Esophagus squamous epithelium (tissue), 5 donors: ENCODE results near the gene SULT1B1. TPM values are rescaled to one million over a fixed set of nuclear protein-coding genes. Genes with fewer than 3 reads are reported as not detected.

Source experiments
- DNase-seq: peaks from one replicate; lab custom pipeline; 2025; lab: John Stamatoyannopoulos, UW
- H3K27ac ChIP-seq, 4 donors: fragments of 200-600 bp; sonication (generic); one replicate each; pipeline ENCODE4 v1.5.1; 2016 to 2019; ENCODE audit warnings: mild to moderate bottlenecking in 1 of 4
- H3K27me3 ChIP-seq, 4 donors: fragments of 200-600 bp; sonication (generic); 1 replicate in 3 of 4; 2 replicates in 1 of 4; pipeline versions ENCODE4 v1.5.1 to v1.6.0; 2017 to 2021; ENCODE audit warnings: antibody characterized with exemption in 1 of 4
- H3K36me3 ChIP-seq, 3 donors: fragments of 200-600 bp; sonication (generic); one replicate each; pipeline ENCODE4 v1.5.1; 2016 to 2019
- H3K4me1 ChIP-seq, 3 donors: fragments of 200-600 bp; sonication (generic); one replicate each; pipeline ENCODE4 v1.5.1; 2017 to 2019
- H3K4me3 ChIP-seq, 4 donors: fragments of 200-600 bp; sonication (generic); 1 replicate in 3 of 4; 2 replicates in 1 of 4; pipeline ENCODE4 v1.5.1; 2016 to 2019; ENCODE audit warnings: mild to moderate bottlenecking in 2 of 4, moderate library complexity in 1 of 4
- H3K9me3 ChIP-seq, 3 donors: fragments of 200-600 bp; sonication (generic); one replicate each; pipeline ENCODE4 v1.5.1; 2016 to 2019
- POLR2A ChIP-seq, 4 donors: fragments of 450-650 bp; IDR thresholded peaks; one replicate each; pipeline ENCODE4 v1.6.1; 2017; ENCODE audit warnings: antibody characterized with exemption in 4 of 4, mild to moderate bottlenecking in 4 of 4, moderate library complexity in 3 of 4
- WGBS, 2 donors: methylation state at CpG; one replicate each; pipeline ENCODE4 v1.1.5; 2018; 5-methylcytosine and 5-hydroxymethylcytosine counted together
- intact Hi-C: fragments of 100-400 bp; cut with DNase I; formaldehyde crosslinking; loops from one replicate; pipeline ENCODE4 v1.15.0; 2022
- total RNA-seq, 4 donors: library from RNA; depleted of rRNA; stranded (reverse); fragments of >200 nt; gene quantifications; one replicate each; pipeline ENCODE4 v1.1.0, GENCODE V29; 2016
- TF ChIP-seq, protein P1 (sequence below), 6 experiments: fragments of 450-650 bp in 4 of 6; fragments of 200-600 bp in 2 of 6; sonication (generic) in 2 of 6; IDR thresholded peaks; one replicate each; pipeline ENCODE4 v1.5.1; 2016 to 2019; ENCODE audit warnings: antibody characterized with exemption in 6 of 6, mild to moderate bottlenecking in 4 of 6, moderate library complexity in 4 of 6
- donor health status: DM: yes; HTN: yes; CAD: no.

SULT1B1 gene
- total RNA-seq, 4 donors from 2014 or later = 0.57 to 1.7 (median 1.0) TPM

GRCh38 chr4:69718396-69719271 is 41.8 kb downstream of the SULT1B1 start:
- Histone ChIP-seq H3K27me3 (no peaks in the 10 kb centered on the region), H3K9me3 (no peaks in the 10 kb centered on the region), H3K4me3 (no peak overlapping the region), H3K27ac (peak overlapping the region in 1 of 4 donors; percentile 16), H3K4me1 (peaks cover 0 to 7% (median 0%) of the 10 kb centered on the region in 3 donors), H3K36me3 (no peaks in the 10 kb centered on the region)
- 39 to 44% methylated on average over 4 of the region's 4 CpGs for WGBS, 2 donors
- intact Hi-C loops = no loop called here
- DNase-seq = no peak
- TF ChIP-seq POLR2A (IDR thresholded peaks at IDR 0.05) = no peak
- TF ChIP-seq, protein P1, sequence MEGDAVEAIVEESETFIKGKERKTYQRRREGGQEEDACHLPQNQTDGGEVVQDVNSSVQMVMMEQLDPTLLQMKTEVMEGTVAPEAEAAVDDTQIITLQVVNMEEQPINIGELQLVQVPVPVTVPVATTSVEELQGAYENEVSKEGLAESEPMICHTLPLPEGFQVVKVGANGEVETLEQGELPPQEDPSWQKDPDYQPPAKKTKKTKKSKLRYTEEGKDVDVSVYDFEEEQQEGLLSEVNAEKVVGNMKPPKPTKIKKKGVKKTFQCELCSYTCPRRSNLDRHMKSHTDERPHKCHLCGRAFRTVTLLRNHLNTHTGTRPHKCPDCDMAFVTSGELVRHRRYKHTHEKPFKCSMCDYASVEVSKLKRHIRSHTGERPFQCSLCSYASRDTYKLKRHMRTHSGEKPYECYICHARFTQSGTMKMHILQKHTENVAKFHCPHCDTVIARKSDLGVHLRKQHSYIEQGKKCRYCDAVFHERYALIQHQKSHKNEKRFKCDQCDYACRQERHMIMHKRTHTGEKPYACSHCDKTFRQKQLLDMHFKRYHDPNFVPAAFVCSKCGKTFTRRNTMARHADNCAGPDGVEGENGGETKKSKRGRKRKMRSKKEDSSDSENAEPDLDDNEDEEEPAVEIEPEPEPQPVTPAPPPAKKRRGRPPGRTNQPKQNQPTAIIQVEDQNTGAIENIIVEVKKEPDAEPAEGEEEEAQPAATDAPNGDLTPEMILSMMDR (IDR thresholded peaks at IDR 0.05) = no peak

GRCh38 chr4:69717778-69718177 is 42.6 kb downstream of the SULT1B1 start:
- H3K27ac ChIP-seq = no peak overlapping the region
- DNase-seq = no peak

DNA sequence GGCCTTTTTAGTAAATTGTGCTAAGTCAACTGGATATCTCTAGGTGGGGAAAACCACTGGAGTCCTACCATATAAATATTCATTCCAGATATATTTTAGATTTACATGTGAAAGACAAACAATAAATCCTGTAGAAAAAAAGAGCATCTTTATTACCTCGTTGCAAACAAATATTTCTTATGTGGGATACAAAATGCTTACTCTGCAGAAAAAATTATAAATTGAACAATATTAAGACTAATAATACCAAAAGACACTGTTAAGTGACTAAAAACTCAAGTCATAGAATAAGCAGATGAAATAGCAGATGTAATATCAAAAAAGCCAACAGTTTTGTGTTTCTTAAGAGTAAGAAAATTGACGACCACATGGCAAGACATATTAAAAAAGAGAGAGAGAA is 43.8 kb downstream of the SULT1B1 start:
- Histone ChIP-seq H3K4me3 (no peak overlapping the region), H3K27me3 (no peaks in the 10 kb centered on the region), H3K4me1 (peaks cover 0 to 7% (median 0%) of the 10 kb centered on the region in 3 donors), H3K36me3 (no peaks in the 10 kb centered on the region), H3K9me3 (no peaks in the 10 kb centered on the region), H3K27ac (no peak overlapping the region)
- 86 to 91% methylated on average over 2 of the region's 2 CpGs for WGBS, 2 donors
- TF ChIP-seq, protein P1 (IDR thresholded peaks at IDR 0.05) = no peak
- no peak for TF ChIP-seq POLR2A (IDR thresholded peaks at IDR 0.05)
- intact Hi-C loops = no loop called here
- DNase-seq = no peak

More at GRCh38 chr4:69717778-69718177, 42.6 kb downstream of the SULT1B1 start:
- intact Hi-C loops = no loop called here
- H3K4me1 ChIP-seq = peaks cover 0 to 7% (median 0%) of the 10 kb centered on the region in 3 donors
- no peak overlapping the region for H3K4me3 ChIP-seq
- no peaks in the 10 kb centered on the region for H3K27me3 ChIP-seq
- no peak for TF ChIP-seq POLR2A (IDR thresholded peaks at IDR 0.05)
- TF ChIP-seq, protein P1 (IDR thresholded peaks at IDR 0.05) = no peak
- H3K9me3 ChIP-seq = no peaks in the 10 kb centered on the region
- H3K36me3 ChIP-seq = no peaks in the 10 kb centered on the region

GRCh38 chr4:69714086-69714485 is 46.3 kb downstream of the SULT1B1 start:
- WGBS, 2 donors = 66 to 80% methylated on average over 3 to 4 of the region's 4 CpGs
- intact Hi-C loops = no loop called here
- Histone ChIP-seq H3K27me3 (no peaks in the 10 kb centered on the region), H3K27ac (no peak overlapping the region), H3K4me3 (no peak overlapping the region), H3K36me3 (no peaks in the 10 kb centered on the region), H3K4me1 (peaks cover 0 to 7% (median 0%) of the 10 kb centered on the region in 3 donors), H3K9me3 (no peaks in the 10 kb centered on the region)
- TF ChIP-seq POLR2A (IDR thresholded peaks at IDR 0.05) = no peak
- TF ChIP-seq, protein P1 (IDR thresholded peaks at IDR 0.05) = no peak
- no peak for DNase-seq

DNA sequence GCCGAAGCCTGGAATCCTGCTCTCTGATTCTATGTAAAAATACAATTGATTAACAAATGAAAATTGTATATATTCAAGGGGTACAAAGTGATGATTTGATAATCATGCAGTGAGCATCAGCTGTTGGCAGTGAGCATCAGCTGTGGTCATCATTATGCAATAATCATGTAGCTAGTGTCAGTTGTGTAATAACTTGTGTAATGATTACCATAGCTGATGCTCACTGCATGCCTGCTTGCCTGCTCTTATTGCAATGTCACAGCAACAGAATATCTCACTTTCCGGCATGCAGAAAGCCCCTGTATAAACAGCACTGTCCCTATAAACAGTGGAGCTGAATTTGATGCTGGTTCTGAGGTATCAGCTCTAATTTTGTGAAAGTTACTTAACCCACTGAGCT is 46.8 kb downstream of the SULT1B1 start:
- Histone ChIP-seq H3K4me1 (peaks cover 0 to 8% (median 0%) of the 10 kb centered on the region in 3 donors), H3K36me3 (no peaks in the 10 kb centered on the region), H3K4me3 (no peak overlapping the region), H3K27me3 (no peaks in the 10 kb centered on the region), H3K27ac (no peak overlapping the region), H3K9me3 (no peaks in the 10 kb centered on the region)
- WGBS, 2 donors = 68 to 74% methylated on average over 2 of the region's 2 CpGs
- DNase-seq = no peak
- intact Hi-C loops = no loop called here
- no peak for TF ChIP-seq POLR2A (IDR thresholded peaks at IDR 0.05)
- TF ChIP-seq, protein P1 (IDR thresholded peaks at IDR 0.05) = no peak
